GM04504 (cell line): ENCODE results near the gene PLEKHA6.

ENCODE experiments used
- DNase-seq: peaks from one replicate; pipeline ENCODE4 v3.0.0-alpha.2; 2012; ENCODE audit warnings: low read depth

Gene PLEKHA6

GRCh38 chr1:204380293-204380831 lies 20.6 kb upstream of the PLEKHA6 start:
- DNase-seq, result no peak

- DNase-seq, result no peak
These were observed 18.3 kb upstream of the PLEKHA6 start for GRCh38 chr1:204377800-204378668.

- DNase-seq, result no peak
These were observed 17.4 kb upstream of the PLEKHA6 start for GRCh38 chr1:204376919-204377799.

GRCh38 chr1:204376465-204376864 lies 16.7 kb upstream of the PLEKHA6 start:
- DNase-seq, result no peak

GRCh38 chr1:204373911-204374310 lies 14.2 kb upstream of the PLEKHA6 start:
- no peak for DNase-seq

GRCh38 chr1:204370176-204370575 lies 10.4 kb upstream of the PLEKHA6 start:
- DNase-seq, result no peak

- DNase-seq, result no peak
These were observed 9.4 kb upstream of the PLEKHA6 start for GRCh38 chr1:204368996-204369726.

GRCh38 chr1:204367956-204368355 lies 8.2 kb upstream of the PLEKHA6 start:
- no peak for DNase-seq

GRCh38 chr1:204367193-204367858 lies 7.6 kb upstream of the PLEKHA6 start:
- DNase-seq, result no peak

GRCh38 chr1:204366759-204367158 lies 7.0 kb upstream of the PLEKHA6 start:
- no peak for DNase-seq

- DNase-seq, result peak; percentile 44
These were observed 3.8 kb upstream of the PLEKHA6 start for GRCh38 chr1:204363335-204364114.

GRCh38 chr1:204362984-204363334 lies 3.2 kb upstream of the PLEKHA6 start:
- DNase-seq, result no peak

GRCh38 chr1:204361781-204362180 lies 2.1 kb upstream of the PLEKHA6 start:
- no peak for DNase-seq

GRCh38 chr1:204361341-204361771 lies 1.6 kb upstream of the PLEKHA6 start:
- no peak for DNase-seq

- no peak for DNase-seq
These were observed 585 bp upstream of the PLEKHA6 start for GRCh38 chr1:204360314-204360713.

- DNase-seq, result no peak
These were observed 627 bp downstream of the PLEKHA6 start for GRCh38 chr1:204359131-204359473.

GRCh38 chr1:204358605-204359004 lies 1.1 kb downstream of the PLEKHA6 start:
- no peak for DNase-seq

GRCh38 chr1:204357551-204358490 lies 1.9 kb downstream of the PLEKHA6 start:
- DNase-seq, result no peak

- DNase-seq, result no peak
These were observed 2.7 kb downstream of the PLEKHA6 start for GRCh38 chr1:204356997-204357396.

GRCh38 chr1:204355913-204356312 lies 3.8 kb downstream of the PLEKHA6 start:
- DNase-seq, result no peak
